SH-SY5Y (cell line): Measurements from ENCODE around the gene GNPTG.

Source experiments
- GATA2 ChIP-seq: IDR thresholded peaks from 2 replicates; pipeline ENCODE4 v1.6.1; 2011; ENCODE audit warnings: mild to moderate bottlenecking, low read depth, low read length
- GATA3 ChIP-seq: IDR thresholded peaks from 2 replicates; pipeline ENCODE4 v1.6.1; 2011; ENCODE audit warnings: low read depth, mild to moderate bottlenecking, low read length, moderate library complexity

Gene GNPTG

DNA sequence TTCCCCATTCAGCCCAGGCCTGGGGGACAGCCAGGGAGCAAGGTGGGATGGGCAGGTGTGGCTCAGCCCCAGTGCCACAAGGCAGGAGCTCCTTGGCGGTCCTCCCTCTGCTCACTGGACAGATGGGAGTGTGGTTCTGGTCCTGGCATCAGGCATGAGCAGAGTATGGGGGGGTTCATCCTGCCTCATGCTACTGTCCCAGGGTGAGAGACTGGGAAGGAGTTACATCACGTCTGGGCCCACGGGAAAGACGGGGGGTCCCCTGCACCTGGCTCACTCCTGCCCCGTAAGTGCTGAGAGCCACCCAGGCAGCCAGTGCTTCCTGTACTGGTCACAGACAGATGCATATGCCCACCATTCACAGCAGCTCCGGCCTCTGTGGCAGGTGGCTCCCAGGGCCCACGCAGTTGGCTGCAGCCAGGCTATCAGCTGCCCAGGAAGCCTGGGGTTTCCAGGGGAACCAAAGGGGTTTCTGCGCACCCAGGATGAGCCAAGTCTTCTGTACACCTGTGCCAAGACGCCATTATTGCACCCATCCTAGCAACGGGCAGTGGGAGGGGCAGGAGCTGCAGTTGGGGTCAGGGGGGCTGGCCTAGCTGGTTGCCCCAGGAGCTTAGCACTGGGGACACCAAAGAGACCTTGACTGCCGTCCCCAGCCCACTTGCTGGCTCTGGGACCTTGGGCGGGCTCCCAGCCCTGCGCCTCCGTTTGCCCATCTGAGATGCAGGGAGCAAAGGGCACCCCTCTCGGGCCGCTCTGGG, 16.3 kb upstream of the GNPTG start:
- TF ChIP-seq GATA3 (no peak), GATA2 (no peak)

DNA sequence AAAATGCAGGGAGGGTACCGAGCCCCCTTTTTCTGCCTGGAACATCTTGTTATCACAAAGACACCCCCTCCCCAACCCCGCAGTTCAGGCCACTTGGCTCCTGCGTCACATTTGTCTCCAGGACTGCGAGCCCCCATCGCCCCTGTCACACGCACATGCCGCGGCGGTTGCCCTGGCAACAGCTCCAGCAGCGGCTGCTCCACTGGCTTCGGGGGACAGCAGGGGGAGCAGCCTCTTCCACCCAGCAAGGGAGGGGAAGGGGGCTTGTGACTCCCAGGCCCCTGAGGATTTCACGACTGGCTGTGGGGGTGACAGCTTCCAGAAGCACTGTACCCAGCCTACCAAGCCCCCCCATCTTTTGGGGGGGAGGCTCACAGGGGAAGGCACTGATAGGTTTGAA, 15.7 kb upstream of the GNPTG start:
- no peak for TF ChIP-seq GATA3

DNA sequence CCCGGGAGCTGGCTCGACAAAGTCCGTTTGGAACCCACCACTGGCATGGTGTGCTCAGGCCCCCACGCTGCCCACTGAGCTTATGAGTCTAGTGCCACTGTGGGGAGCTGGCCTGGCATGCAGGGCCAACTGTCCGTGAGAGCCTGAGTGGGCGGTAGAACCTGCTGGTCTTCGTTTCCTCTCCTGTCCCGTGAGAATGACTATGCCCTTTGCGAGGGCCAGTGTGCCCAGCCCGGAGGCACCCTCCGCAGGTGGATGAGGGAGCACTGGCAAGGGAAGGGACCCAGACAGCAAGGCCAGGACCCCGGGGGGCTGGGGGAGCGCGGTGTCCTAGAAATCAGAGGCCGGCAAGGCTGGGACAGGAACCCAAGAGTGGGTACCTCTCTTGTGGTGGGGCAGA, 15.1 kb upstream of the GNPTG start:
- TF ChIP-seq GATA3, result no peak
- no peak for TF ChIP-seq GATA2

DNA sequence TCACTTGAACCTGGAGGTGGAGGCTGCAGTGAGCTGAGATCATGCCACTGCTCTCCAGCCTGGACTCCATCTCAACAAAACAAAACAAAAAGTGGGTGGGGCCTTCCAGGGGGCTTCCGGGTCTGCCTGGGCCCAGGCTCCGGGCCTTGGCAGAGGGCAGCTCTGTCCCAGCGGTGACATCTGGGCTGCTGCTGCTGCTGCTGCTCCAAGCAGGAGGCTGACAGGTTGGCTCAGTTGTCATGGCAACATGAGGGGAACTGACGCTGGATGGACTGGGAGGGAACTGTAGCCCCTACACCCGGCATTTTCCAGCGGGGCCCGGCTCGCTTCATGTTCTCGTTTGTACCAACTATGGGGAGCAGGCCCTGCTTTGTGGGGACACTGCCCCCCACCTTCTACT, 14.2 kb upstream of the GNPTG start:
- TF ChIP-seq GATA2 (no peak), GATA3 (no peak)

DNA sequence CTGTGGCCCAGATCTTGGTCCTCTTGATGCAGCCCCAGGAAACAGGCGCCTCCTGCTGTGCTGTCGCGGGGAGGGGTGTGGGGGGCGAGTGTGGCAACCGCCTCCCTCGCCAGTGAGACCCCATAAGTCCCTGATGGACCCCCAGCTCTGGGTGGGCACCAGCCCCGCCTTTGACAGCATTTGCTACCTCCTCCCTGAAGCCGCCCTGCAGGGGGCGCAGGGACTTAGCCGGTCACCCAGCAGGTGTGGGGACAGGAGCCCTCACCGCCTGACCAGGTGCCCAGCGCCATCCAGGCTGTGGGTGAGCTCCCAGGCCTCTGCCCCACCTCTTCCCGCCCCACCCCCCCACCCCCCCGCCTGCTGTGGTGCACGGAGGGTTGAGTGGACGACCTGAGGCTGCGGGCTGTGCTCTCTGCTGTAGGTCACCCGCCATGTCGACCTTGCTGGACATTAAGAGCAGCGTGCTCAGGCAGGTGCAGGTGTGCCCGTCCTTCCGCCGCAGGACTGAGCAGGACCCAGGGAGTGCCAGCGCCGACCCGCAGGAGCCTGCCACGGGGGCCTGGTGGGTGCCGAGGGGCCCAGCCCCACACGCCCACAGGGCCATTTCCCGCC, 13.5 kb upstream of the GNPTG start:
- TF ChIP-seq GATA2, result no peak
- no peak for TF ChIP-seq GATA3

DNA sequence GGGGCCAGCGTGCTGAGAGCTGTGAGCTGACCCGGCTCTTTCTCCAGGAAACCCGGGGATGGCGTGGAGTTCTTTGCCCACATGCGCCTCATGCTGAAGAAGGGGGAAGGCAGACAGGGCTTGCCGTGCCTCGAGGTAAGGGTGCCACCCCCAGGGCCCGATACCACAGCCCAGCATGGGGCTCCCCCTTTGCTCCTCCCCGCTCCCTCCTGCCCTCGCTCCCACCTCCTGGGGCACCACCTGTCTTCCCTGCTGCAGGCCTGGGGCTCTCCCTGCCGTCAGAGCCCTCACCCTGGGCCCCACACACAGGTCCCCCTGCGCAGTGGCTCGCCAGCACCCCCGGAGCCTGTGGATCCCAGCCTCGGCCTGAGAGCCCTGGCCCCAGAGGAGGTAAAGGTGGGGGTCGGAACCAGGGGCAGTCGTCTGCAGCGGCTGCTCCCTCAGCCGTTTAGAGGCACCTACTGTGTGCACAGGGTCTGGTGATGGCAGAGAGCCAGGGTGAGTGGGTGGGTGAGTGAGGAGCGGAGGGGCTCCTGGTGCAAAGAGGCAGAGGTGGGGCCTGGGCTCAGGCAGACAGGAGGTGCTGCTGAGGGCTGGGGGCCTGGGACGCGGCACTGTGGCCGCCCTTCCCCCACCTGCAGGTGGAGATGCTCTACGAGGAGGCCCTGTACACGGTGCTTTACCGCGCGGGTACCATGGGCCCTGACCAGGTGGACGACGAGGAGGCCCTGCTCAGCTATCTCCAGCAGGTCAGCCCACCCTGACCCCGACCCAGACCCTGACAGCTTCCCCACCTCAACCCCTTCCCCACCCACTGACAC, 12.7 kb upstream of the GNPTG start:
- no peak for TF ChIP-seq GATA2
- no peak for TF ChIP-seq GATA3

DNA sequence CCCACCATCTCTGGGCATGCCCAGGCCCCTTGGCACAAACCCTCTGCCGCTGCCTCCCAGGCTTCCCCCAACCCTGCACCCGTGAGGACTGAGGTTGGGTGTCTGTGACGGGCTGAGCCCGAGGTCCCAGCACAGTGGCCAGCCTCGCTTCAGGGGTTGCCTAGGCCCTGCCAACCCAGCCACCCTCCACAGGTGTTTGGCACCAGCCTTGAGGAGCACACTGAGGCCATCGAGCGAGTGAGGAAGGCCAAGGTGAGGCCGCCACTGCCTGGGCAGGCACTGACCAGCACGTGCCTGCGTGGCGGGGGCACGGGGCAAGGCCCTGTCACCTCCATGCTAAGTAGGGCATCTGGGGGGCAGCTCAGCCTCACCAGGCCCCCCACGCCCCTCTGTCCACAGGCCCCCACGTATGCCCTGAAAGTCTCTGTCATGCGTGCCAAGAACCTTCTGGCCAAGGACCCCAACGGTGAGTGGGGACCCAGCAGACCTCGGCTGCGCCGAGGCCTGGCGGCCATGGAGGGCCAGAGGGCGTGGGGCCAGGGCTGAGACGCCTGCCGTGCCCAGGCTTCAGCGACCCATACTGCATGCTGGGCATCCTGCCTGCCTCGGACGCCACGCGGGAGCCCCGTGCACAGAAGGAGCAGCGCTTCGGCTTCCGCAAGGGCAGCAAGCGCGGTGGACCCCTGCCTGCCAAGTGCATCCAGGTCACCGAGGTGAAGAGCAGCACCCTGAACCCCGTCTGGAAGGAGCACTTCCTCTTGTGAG, 10.8 kb upstream of the GNPTG start:
- TF ChIP-seq GATA2 (no peak), GATA3 (no peak)

DNA sequence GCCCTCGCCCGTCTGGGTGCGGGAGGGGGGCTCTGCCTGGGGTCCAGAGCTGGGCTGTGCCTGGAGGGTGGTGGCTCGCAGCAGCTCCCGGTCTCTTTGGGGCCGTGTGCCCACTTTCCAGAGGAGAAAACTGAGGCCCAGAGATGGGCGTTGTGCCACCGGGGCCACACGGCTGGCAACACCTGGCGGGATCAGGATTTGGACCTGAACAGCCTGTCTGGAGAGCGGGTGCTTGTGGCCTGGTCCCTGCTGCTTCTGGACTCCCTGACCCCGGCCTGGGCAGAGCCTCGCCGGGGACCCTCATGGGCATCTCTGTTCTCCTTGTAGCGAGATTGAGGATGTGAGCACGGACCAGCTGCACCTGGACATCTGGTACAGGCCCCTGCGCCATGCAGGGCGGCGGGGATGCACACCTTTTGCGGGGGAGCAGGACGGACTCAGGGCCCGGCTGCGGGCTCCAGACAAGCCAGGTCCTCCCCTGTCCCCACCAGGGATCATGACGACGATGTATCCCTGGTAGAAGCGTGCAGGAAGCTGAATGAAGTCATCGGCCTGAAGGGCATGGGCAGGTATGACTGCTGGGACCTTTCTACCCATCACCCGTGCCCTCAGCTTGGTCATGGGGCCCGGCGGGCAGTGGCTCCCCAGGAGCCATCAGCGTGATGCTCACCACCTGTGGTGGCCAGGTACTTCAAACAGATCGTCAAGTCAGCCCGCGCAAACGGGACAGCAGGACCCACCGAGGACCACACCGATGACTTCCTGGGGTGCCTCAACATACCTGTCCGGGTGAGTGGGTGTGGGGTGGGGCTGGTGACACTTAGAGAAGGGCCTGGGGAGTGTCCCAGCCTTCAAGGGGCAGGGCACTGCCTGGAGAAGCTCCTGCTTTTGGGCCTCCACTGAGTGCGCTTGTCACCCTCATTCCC, 10.0 kb upstream of the GNPTG start:
- TF ChIP-seq GATA3, result no peak
- no peak for TF ChIP-seq GATA2

DNA sequence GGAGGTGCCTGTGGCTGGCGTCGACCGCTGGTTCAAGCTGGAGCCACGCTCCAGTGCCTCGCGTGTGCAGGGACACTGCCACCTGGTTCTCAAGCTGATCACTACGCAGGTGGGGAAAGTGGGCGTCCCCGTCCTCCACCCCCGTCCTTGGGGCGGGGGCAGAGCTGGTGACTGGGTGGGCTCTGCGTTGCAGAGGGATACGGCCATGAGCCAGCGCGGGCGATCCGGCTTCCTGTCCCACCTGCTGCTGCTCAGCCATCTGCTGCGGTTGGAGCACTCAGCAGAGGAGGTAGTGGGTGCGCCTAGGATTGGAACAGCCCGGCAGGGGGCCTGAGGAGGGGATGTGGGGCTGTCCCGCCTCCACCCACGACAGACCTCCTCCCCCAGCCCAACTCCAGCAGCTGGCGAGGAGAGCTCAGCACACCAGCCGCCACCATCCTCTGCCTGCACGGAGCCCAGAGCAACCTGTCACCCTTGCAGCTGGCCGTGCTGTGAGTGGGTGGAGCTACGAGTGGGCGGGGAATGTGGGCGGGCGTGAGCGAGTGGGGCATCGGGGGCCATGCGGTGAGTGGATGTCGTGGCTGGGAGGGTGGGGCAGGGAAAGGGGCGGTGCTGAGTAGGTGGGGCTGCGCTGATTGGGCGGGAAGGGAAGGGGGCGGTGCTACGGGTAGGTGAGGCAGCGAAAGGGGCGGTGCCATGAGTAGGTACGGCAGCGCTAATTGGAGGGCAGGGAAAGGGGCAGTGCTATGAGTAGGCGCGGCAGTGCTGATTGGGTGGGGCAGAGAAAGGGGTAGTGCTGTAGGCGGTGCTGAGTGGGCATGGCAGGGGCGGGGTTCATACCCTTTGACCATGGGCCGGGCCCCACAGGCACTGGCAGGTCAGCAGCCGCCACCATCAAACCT, 9.0 kb upstream of the GNPTG start:
- TF ChIP-seq GATA3 (no peak), GATA2 (no peak)

DNA sequence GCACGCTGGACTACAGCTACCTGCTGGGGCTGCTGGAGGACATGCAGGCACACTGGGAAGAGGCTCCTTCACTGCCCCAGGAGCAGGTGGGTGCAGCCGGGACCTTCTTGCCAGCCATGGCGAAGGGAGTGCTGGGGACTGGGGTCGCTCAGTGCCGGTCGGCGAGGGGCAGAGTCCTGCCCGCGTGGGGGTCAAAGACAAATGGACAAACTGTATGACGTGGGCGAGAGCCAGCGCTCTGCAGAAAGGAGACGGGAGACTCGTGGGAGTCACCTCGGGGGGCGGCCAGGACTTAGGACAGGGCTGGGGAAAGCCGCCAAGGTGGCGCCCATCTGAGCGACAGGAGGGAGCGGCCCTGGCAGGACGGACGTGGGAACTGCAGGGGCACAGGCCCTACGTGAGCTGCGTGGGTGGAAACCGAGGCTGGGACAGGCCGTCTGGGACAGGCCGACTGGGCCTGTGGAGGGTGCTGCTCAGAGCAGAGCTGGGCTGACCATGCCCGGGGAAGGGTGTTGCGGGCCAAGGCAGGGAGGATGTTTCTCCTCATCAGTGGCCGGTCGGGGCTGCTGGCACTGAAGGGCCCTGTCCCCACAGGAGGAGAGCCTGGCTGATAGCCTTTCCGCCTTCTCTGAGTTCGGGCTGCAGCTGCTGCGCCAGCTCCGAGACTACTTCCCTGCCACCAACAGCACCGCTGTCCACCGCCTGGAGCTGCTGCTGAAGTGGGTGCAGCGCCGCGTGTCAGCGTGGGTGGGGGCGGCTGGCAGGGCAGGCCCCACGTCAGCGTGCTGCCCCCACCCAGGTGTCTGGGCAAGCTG, 8.1 kb upstream of the GNPTG start:
- no peak for TF ChIP-seq GATA2
- TF ChIP-seq GATA3, result no peak

DNA sequence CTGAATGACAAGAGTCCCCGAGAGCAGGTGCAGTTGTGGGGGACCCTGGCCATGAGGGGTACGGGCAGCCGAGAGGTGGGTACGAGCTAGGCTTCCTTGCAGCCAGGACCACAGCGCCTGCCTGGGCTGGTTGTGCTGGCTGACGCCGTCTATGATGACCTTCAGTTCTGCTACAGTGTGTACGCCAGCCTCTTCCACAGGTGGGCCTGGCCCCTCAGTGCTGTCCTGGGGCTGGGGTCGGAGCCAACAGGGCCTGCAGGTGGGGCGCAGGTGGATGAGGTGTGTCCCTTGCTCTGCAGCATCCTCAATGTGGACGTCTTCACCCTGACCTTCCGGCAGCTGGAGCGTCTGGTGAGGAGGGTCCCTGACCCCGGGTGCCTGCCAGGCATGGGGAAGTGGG, 7.2 kb upstream of the GNPTG start:
- TF ChIP-seq GATA2 (no peak), GATA3 (no peak)
